HG03378 (cell line): Measurements from ENCODE around the gene PHF19.
A peak's percentile ranks its signal among the peaks of the same experiment; 100 is the strongest.

Source experiments
- ATAC-seq: cut with Tn5 transposase; IDR thresholded peaks from one replicate; pipeline ENCODE4 v1.9.1; 2021; ENCODE audit warnings: mild to moderate bottlenecking, moderate library complexity; ENCODE audit not compliant: unreplicated experiment

Gene PHF19

DNA sequence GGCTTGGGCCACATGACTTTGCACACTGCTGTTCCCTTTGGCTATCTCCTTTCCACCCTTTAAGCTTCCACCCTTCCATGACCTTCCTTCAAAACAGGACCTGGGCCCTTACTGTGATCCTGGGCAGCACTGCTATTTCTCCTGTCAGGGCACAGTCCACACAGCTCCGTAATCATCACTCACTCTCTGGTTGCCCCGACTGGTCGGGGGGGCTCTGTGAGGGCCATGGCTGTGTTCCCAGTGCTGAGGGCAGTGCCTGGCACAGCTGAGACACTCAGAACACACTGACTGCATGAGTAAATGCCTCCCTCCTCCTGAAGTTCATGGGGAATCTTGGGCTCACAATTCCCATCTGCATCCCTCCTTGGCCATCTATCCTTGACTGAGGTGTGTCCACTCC is 37.4 kb upstream of the PHF19 start:
- ATAC-seq: no peak

- ATAC-seq: no peak
Measured at GRCh38 chr9:120913647-120914264, 36.8 kb upstream of the PHF19 start.

DNA sequence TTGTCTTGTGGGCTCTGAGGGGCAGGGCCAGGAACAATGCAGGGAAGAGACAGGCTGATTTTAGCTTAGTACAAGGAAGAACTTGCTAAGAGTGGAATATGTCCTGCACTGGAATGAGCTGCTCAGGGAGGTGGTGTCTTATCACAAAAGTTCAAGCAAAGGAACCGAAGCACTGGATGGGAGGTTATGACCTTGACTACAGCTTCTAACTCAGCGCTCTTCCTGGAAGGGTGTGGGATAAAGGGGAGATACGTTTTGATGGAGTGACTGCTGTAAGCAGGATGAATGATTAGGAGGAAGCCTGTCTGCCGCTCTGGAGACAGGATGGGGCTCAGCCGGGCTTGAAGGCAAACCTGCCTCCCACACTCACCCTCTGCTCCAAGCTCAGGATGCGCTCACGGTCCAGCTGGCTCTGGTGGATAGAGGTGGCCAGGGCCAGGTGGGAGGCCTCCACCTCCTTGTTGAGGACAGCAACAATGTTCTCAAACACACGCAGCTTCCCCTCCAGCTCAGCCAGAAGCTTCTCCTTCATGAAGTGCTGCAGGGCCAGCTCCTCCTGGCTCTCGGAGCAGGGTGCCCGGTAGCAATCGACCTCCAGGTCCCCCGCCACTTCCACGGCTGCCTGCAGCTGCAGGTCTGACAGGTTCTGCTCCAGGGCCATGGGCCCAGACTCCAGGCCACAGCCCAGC is 36.1 kb upstream of the PHF19 start:
- ATAC-seq: no peak

DNA sequence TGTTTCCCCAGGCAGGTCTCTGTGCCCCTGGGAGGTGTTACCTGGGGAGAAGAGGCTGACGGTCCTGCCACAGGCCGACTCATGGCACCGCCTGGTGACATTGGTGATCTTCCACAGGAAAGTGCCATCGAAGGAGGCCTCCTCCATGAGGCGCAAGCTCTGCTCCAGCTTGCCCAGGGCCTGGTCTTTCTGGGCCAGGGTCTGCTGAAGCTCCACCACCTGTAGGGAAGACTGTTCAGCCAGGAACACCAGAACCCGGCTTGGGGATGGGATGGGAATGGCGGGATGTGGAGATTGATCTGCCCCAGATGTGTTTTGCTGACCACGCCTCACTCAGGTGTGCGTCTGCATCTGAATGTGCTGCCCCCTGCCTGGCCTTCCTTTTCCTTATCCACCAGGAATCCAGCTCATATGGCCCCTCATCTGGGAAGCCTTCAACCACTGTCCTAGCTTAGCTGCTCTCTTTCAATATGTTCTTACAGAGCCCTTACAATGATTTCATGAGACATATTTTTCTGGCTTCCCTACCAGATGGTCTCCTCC is 34.4 kb upstream of the PHF19 start:
- no peak for ATAC-seq

DNA sequence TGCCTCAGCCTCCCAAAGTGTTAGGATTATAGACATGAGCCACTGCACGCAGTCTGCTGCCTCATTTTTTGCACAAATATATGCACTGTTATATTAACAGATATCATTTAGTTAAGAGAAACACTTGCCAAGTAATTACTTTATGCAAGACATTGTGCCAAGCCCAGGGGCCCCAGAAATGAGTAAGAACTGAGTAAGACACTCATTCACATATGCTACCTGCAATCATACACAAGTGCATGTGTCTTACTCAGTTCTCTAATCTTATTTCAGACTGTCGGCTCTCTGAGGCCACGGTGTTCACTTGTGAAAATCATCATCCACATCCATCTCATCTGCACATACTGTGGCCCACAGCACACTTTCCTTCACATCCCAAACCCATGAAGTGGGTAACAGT is 33.7 kb upstream of the PHF19 start:
- no peak for ATAC-seq

- no peak for ATAC-seq
Measured at GRCh38 chr9:120909904-120910303, 32.9 kb upstream of the PHF19 start.

- ATAC-seq: no peak
Measured at GRCh38 chr9:120905315-120906164, 28.6 kb upstream of the PHF19 start.

GRCh38 chr9:120904978-120905301 is 28.0 kb upstream of the PHF19 start:
- no peak for ATAC-seq

GRCh38 chr9:120904061-120904977 is 27.3 kb upstream of the PHF19 start:
- no peak for ATAC-seq

DNA sequence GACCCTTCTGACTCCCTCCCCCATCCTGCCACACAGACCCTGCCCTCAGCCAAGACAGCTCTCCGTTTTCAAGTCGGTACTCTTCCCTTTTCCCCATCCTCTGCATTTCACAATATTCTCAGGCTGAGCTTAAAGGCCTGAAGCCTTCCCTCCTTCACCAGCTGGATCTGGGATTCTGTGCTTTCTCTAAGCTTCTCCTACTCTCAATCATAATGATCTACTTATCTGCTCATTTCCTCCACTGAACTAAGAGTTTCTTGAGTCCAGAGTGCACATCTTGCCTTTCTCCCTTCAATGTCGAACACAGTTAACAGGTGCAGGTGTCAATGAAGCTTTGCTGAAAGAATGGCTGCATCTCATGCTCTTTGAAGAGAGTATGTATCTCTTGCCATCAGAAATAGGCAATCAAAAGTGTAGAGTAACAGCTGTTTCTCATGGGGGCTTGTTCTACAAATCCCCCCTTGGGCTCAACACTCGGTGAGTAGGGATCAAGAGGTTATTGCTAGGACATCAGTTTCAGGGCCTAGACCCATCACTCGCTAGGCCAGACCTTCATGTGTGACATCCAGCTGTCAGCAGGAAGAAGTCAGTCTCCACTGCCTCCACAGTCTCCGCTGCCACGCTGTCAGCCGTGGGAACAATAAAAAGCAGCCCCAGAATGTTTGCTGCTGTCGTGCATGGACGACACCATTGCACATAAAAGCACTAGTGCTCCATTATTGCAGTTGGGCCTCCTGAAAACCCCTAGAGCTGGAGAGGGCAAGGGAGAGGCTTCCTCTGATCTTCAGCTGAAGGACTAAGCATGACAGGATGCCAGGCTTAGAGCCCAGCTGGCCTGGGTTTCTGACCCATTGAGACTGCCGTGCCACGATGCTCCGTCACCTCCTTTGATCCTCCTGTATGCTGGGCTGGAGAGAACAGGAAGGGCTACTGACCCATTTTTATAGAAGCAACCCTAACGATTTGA is 25.9 kb upstream of the PHF19 start:
- ATAC-seq: no peak

GRCh38 chr9:120901755-120902568 is 25.0 kb upstream of the PHF19 start:
- ATAC-seq: no peak

DNA sequence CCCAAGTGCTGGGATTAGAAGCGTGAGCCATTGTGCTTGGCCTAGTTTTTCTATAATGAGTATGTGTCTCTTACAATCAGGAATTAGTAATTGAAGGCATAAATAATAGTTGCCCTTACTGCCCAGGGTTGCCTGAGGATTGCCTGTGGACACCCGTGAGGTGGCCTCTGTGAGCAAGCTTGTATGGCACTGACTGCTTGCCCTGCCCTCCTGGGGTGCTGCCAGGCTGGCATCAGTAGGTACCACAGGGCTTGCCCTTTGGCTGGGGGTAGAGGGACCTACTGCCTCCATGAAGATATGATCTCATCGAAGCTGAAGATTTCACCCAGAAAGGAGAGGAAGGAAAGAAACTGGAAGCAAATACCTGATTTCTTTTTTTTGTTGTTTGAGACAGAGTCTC is 23.8 kb upstream of the PHF19 start:
- no peak for ATAC-seq

DNA sequence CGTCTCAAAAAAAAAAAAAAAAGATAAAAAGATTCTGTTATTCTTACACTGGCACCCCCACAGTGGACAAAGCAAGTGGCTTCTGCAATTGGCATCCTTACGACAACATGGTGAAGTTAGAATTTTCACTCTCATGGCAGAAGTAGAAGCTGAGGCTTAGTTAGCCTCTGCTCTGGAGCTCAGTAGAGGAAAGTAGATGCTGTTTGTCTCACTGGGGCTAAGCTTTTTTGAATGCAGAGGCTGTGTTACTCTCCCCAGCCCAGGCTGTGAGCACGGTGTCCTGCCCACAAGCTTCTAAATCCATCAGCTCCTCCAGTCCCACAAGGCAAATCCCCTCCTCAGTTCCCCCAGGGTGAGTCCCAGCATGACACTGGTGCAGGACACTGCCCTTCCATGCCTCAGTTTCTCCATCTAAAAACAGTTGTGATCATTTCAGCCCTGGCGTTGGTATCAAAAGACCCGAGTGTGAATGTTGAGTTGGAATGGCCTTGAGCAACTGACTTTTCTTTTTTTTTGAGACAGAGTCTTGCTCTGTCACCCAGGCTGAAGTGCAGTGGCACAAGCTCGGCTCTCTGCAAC is 22.6 kb upstream of the PHF19 start:
- ATAC-seq: no peak

GRCh38 chr9:120898396-120898795 is 21.4 kb upstream of the PHF19 start:
- ATAC-seq: no peak

- ATAC-seq: no peak
Measured at GRCh38 chr9:120895951-120896350, 19.0 kb upstream of the PHF19 start.

DNA sequence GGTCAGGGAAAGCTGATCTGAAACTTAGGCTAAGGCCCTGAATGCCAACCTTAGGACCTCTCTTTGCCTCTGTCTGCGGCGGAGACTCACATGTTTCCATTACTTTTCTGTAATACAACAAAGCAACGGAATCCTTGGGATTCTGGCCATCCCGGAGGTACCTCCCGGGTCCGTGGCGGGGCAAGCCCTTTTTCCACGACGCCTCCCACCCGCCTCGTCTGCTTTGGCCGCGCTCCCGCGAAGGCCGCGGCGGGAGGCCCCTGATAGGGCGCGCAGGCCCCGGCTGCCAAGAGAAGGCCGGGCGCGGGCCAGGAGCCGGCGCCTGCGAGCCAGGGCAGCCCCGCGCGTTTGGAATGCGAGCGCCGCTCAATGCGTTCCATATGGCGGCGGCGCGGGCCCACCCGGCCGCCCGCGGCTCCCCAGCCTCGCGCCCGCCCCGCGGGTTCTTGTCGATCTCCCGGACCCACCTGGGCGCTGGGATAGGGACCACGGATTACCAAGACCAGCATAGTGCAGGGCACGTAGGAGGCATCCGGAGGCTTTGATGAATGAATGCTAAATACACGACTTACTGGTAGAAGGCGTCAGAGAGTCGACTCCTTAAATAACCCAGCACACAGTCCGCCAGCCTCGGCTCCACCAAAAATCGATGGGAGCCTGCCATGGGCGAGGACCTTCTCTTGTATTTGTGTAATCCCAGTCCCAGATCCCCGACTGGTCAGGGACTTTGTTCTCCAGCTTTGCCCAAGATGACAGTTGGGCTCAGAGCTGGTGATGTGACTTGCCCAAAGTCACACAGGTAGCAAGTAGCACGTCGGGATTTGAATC is 17.5 kb upstream of the PHF19 start:
- no peak for ATAC-seq

DNA sequence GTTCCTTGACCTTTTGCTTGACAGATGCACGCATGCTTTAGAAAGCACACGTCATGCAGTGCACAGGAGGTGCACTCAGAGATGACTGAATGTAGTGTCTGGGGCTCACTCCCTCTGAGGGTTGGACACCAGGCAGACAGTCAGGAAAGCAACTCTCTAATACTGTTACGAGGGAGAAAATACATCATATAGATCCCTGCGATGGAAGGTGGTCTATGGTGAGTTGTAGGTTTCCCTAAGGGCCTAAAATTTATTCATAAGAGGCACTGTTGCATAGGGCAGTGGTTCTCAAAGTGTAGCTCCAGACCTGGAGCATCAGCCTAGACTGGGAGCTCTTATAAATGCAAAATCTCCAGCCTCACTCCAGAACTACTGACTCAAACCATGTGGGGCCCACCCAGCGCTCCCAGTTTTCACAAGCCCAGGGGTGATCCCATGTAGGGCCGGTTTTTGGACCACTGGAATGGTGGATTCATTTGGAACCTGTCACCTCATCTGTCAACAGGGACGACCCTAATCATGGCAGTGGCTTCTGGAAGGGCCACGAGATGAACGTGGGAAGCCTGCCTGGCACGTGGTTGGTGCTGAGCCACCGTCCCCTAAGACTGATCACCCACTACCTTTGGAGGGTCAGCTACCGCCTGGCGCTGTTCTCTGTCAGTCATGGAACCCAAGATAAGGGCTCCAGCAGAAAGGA is 16.8 kb upstream of the PHF19 start:
- ATAC-seq: peak; percentile 22
